ENCODE measurements around the gene ZNF57.
"Not testable (repeated sequence)": the region's sequence is repeated elsewhere in the genome, so short reads cannot be mapped to it uniquely, and the experiment has no call there.

- TF ChIP-seq POLR2A (IDR thresholded peaks at IDR 0.05; ENCODE audit: low read length); GATA1 (IDR thresholded peaks at IDR 0.05; ENCODE audit: low read depth, low read length): not testable (repeated sequence)
These were observed 62.9 kb downstream of the ZNF57 start for GRCh38 chr19:2963631-2964030.
